ENCODE measurements around the gene MYLK.

DNA sequence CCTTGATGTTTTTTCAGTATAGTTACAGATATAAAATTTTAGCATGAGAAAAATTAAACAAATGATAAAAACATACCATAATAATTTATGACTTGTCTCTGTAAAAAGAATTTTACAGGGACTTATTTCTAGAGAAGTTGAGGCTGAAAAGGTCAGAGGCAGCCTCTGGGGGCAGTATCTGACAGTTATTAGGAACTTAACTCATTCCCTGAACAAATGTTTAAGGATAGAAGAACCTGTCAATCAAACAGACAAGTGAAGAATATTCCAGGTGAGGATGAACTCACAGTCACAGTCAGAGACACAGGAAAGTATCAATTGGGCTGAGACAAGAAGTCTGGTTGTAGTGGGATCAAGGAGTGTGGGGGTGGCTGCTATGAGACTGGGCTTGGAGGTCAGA, 7.3 kb downstream of the MYLK start:
- TF ChIP-seq, protein P1, sequence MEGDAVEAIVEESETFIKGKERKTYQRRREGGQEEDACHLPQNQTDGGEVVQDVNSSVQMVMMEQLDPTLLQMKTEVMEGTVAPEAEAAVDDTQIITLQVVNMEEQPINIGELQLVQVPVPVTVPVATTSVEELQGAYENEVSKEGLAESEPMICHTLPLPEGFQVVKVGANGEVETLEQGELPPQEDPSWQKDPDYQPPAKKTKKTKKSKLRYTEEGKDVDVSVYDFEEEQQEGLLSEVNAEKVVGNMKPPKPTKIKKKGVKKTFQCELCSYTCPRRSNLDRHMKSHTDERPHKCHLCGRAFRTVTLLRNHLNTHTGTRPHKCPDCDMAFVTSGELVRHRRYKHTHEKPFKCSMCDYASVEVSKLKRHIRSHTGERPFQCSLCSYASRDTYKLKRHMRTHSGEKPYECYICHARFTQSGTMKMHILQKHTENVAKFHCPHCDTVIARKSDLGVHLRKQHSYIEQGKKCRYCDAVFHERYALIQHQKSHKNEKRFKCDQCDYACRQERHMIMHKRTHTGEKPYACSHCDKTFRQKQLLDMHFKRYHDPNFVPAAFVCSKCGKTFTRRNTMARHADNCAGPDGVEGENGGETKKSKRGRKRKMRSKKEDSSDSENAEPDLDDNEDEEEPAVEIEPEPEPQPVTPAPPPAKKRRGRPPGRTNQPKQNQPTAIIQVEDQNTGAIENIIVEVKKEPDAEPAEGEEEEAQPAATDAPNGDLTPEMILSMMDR (IDR thresholded peaks at IDR 0.05) = no peak
- TF ChIP-seq POLR2A (IDR thresholded peaks at IDR 0.05) = no peak
- TF ChIP-seq EP300 (IDR thresholded peaks at IDR 0.05) = no peak

All from suprapubic skin (tissue), 3 donors.